Nephron (organoid): ENCODE results near the gene SKIC8.

ENCODE experiments used
- H3K27ac Mint-ChIP-seq, 3 experiments: 2 replicates each; pipeline ENCODE4 v1.8.0; 2020; ENCODE audit warnings: mixed read lengths in 3 of 3, mild to moderate bottlenecking in 2 of 3, moderate library complexity in 1 of 3
- H3K27me3 Mint-ChIP-seq: 2 replicates; pipeline ENCODE4 v1.8.0; 2021; ENCODE audit warnings: low read depth, mild to moderate bottlenecking, moderate library complexity, mixed read lengths
- H3K36me3 Mint-ChIP-seq: 2 replicates; pipeline ENCODE4 v1.8.0; 2020; ENCODE audit warnings: low read depth, mixed read lengths
- H3K4me1 Mint-ChIP-seq: 2 replicates; pipeline ENCODE4 v1.8.0; 2020; ENCODE audit warnings: mixed read lengths
- H3K4me3 Mint-ChIP-seq, 3 experiments: 2 replicates each; pipeline ENCODE4 v1.8.0; 2020; ENCODE audit warnings: mild to moderate bottlenecking in 3 of 3, mixed read lengths in 3 of 3, moderate library complexity in 2 of 3
- H3K9me3 Mint-ChIP-seq: 2 replicates; pipeline ENCODE4 v1.8.0; 2020; ENCODE audit warnings: mixed read lengths
- TF ChIP-seq, protein P1 (sequence below), 3 experiments: fragments of 200-600 bp; sonication (generic); IDR thresholded peaks; one replicate each; pipeline ENCODE4 v1.5.0; 2021; ENCODE audit warnings: antibody characterized with exemption in 3 of 3; ENCODE audit not compliant: unreplicated experiment in 3 of 3

Gene SKIC8

DNA sequence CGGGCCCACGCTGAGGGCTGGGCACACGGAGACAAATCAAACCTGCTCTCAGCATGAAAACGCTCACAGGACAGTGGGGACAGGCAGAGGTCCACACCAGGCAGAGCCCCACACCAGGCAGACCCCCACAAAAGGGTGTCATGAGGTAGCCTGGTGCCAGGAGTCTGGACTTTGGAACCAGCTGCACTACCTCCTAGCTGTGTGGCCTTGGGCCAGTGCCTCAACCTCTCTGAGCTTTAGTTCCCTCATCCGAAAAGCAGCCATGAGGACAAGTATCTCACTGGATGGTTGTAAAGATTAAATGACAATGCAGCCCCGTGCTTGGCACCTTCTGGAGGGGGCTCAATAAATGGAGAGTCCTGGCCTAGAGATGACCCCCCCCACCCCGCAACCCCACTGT, 24.3 kb upstream of the SKIC8 start:
- Mint-ChIP-seq H3K36me3 (no peaks in the 10 kb centered on the region), H3K4me1 (peaks cover 50% of the 10 kb centered on the region), H3K9me3 (no peaks in the 10 kb centered on the region), H3K4me3 (no peak overlapping the region), H3K27ac (peak overlapping the region; percentile 48 to 76 (median 62)), H3K27me3 (peaks cover 27% of the 10 kb centered on the region)
- TF ChIP-seq, protein P1, sequence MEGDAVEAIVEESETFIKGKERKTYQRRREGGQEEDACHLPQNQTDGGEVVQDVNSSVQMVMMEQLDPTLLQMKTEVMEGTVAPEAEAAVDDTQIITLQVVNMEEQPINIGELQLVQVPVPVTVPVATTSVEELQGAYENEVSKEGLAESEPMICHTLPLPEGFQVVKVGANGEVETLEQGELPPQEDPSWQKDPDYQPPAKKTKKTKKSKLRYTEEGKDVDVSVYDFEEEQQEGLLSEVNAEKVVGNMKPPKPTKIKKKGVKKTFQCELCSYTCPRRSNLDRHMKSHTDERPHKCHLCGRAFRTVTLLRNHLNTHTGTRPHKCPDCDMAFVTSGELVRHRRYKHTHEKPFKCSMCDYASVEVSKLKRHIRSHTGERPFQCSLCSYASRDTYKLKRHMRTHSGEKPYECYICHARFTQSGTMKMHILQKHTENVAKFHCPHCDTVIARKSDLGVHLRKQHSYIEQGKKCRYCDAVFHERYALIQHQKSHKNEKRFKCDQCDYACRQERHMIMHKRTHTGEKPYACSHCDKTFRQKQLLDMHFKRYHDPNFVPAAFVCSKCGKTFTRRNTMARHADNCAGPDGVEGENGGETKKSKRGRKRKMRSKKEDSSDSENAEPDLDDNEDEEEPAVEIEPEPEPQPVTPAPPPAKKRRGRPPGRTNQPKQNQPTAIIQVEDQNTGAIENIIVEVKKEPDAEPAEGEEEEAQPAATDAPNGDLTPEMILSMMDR (IDR thresholded peaks at IDR 0.05; ENCODE audit: unreplicated experiment in 3 of 3): no peak

DNA sequence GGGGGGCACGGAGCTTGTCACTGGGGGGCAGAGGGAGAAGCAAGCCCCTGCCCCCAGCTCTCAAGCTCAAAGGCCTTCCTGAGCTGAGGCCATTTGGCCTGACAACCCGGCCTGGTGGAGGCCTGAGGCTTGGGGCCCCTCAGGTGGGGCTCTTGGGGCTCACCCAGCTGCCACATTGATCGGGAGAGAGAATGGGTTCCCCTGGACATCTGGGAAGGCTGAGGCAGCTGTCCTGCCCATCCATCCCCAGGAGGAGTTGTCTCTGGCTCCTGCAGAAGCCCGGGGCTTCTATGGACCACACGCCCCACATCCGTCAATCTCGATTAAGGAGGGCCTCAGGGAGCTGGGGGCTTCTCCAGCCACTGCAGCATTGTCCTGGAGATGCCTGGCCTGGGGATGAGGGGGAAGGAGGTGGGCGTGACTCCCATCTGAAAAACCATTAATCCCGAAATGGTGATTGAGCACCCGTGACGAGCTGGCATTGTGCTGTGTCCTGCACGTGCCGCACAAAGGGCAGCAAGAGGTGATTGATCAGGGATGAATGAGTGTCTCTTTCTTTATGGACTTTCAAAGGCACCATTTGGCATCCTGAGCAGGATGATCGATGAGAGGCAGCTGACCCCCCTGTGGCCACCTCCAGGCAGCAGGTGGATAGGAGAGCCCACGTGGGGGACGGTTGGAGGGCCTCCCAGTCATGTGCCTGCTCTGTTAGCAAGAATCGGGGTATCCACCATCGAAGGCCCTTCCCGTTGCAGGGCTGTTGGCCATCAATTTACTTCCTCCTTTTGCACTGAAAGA, 23.5 kb upstream of the SKIC8 start:
- H3K9me3 Mint-ChIP-seq: no peaks in the 10 kb centered on the region
- H3K27ac Mint-ChIP-seq: peak overlapping the region; percentile 55 to 88 (median 70)
- peaks cover 28% of the 10 kb centered on the region for H3K27me3 Mint-ChIP-seq
- TF ChIP-seq, protein P1 (IDR thresholded peaks at IDR 0.05; ENCODE audit: unreplicated experiment in 3 of 3): no peak
- no peaks in the 10 kb centered on the region for H3K36me3 Mint-ChIP-seq
- H3K4me3 Mint-ChIP-seq: no peak overlapping the region
- H3K4me1 Mint-ChIP-seq: peaks cover 50% of the 10 kb centered on the region

DNA sequence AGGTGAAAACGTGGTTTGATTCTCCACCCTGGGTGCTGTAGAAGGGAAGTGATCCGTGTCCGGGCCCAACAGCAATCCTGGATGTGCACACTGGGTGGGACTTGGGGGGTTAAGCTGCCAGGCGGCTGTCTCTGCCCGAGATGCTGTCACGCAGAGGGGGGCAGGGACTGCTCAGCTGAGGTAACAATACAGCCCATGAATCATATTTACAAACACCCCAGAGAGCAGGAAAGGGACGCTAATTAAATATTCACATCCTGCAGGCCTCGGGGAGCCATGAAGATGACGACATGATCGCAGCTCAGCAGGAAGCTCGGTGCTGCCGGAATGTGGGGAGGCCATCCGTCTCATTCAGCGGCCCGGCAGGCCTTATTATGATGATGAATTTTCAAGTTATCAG, 22.8 kb upstream of the SKIC8 start:
- peaks cover 30% of the 10 kb centered on the region for H3K27me3 Mint-ChIP-seq
- peaks cover 56% of the 10 kb centered on the region for H3K4me1 Mint-ChIP-seq
- no peak overlapping the region for H3K4me3 Mint-ChIP-seq
- TF ChIP-seq, protein P1 (IDR thresholded peaks at IDR 0.05; ENCODE audit: unreplicated experiment in 3 of 3): no peak
- H3K27ac Mint-ChIP-seq: peak overlapping the region; percentile 55 to 88 (median 70)
- H3K9me3 Mint-ChIP-seq: no peaks in the 10 kb centered on the region
- no peaks in the 10 kb centered on the region for H3K36me3 Mint-ChIP-seq

DNA sequence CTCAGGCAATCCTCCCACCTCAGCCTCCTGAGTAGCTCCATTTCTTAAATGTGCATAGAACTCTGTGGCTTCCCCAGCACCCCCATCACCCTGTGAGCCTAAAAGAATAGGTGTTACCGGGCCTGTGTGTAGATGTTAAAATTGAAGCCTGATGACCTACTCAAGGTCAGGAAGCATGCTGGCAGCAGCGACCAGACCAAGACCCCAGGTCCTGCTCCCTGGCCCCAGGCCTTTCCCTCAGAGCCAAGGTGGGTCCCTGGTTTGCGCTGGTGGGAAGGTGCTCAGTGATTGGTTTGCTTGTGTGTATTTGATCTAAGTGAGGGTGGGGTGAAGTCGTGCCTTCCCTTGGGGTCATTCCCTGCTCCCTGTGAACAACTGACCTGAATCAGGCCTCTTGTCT, 22.4 kb upstream of the SKIC8 start:
- Mint-ChIP-seq H3K27ac (peak overlapping the region; percentile 55 to 88 (median 70)), H3K9me3 (no peaks in the 10 kb centered on the region), H3K4me1 (peaks cover 58% of the 10 kb centered on the region), H3K36me3 (no peaks in the 10 kb centered on the region), H3K4me3 (no peak overlapping the region), H3K27me3 (peaks cover 30% of the 10 kb centered on the region)
- TF ChIP-seq, protein P1 (IDR thresholded peaks at IDR 0.05; ENCODE audit: unreplicated experiment in 3 of 3): no peak

DNA sequence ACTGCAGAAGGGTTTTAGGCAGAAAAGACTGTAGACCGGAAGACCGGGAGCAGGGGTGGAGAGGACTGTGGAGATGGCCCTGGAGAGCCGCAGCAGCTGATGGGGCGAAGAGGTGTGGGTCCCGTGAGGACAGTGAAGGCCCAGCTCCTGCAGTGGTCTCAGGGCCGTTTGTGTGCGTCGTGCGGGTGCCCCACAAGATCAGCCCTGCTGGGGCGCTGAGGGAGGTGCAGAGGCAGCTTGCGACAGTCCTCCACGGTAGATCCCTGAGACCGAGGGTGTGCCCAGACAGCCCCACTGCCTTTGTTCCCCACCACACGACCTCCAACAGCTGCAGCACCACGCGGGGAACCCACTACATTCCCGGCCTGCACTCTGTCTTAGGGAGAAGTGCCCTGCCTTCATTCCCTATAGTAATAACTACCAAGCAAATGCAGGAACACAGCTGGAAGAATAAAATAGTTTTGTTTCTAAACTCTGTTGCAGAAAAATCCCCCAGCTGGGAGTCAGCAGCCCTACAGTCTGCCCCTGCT, 21.7 kb upstream of the SKIC8 start:
- Mint-ChIP-seq H3K4me3 (no peak overlapping the region), H3K4me1 (peaks cover 65% of the 10 kb centered on the region), H3K36me3 (no peaks in the 10 kb centered on the region), H3K27ac (peak overlapping the region; percentile 17 to 88 (median 55)), H3K27me3 (peaks cover 36% of the 10 kb centered on the region), H3K9me3 (no peaks in the 10 kb centered on the region)
- TF ChIP-seq, protein P1 (IDR thresholded peaks at IDR 0.05; ENCODE audit: unreplicated experiment in 3 of 3): no peak

DNA sequence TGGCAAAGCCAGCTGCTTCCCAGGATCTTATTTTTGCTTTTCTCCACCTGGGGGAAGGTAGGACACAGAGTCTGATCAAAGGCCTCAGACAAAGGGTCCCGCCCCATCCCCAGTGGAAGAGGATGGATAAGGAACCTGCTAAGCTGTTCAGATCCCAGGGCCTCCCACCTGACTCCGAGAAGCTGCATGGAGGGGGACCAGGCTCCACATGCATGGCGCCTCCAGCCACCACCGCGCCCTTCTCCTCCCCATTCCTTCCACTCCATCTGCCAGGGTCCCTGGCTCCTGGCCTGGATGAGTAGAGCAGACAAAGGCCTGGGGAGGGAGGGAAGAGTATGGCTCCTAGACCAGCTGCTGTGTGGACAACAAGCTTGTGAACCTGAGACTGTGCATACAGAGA, 20.8 kb upstream of the SKIC8 start:
- peaks cover 41% of the 10 kb centered on the region for H3K27me3 Mint-ChIP-seq
- TF ChIP-seq, protein P1 (IDR thresholded peaks at IDR 0.05; ENCODE audit: unreplicated experiment in 3 of 3): no peak
- peaks cover 63% of the 10 kb centered on the region for H3K4me1 Mint-ChIP-seq
- no peaks in the 10 kb centered on the region for H3K9me3 Mint-ChIP-seq
- H3K27ac Mint-ChIP-seq: no peak overlapping the region
- H3K36me3 Mint-ChIP-seq: no peaks in the 10 kb centered on the region
- no peak overlapping the region for H3K4me3 Mint-ChIP-seq
